SK-N-SH (cell line): ENCODE results near the gene WWOX.

Source experiments
- EZH2phosphoT487 ChIP-seq: fragments of 200-600 bp; sonication (generic); IDR thresholded peaks from 2 replicates; pipeline ENCODE4 v1.6.1; 2017; ENCODE audit warnings: low read depth, mixed run types, mild to moderate bottlenecking, antibody characterized with exemption, moderate library complexity, borderline replicate concordance
- FOSL2 ChIP-seq: IDR thresholded peaks from 2 replicates; pipeline ENCODE4 v1.4.0; 2012; ENCODE audit warnings: low read depth, mild to moderate bottlenecking, moderate library complexity, borderline replicate concordance
- FOXJ3 ChIP-seq: sonication (generic); formaldehyde crosslinking; IDR thresholded peaks from 2 replicates; pipeline ENCODE4 v1.5.1; 2020; ENCODE audit warnings: mild to moderate bottlenecking, missing genetic modification reagents
- POLR2AphosphoS5 ChIP-seq: IDR thresholded peaks from 2 replicates; pipeline ENCODE4 v1.6.1; 2012; ENCODE audit warnings: low read depth, low read length
- RCOR1 ChIP-seq: fragments of 150-350 bp; IDR thresholded peaks from 2 replicates; pipeline ENCODE4 v1.6.1; 2017; ENCODE audit warnings: antibody characterized with exemption, low read length
- SIN3A ChIP-seq: IDR thresholded peaks from 2 replicates; pipeline ENCODE4 v1.6.1; 2012; ENCODE audit warnings: low read depth, mild to moderate bottlenecking, low read length, moderate library complexity, borderline replicate concordance
- TF ChIP-seq, protein P1 (sequence below): fragments of 200-600 bp; sonication (generic); IDR thresholded peaks from 2 replicates; pipeline ENCODE4 v1.6.1; 2017; ENCODE audit warnings: antibody characterized with exemption, mild to moderate bottlenecking, moderate library complexity

GRCh38 chr16:79206889-79207288 is 1107.4 kb downstream of the WWOX start:
- TF ChIP-seq FOSL2 (no peak), SIN3A (no peak), FOXJ3 (CRISPR knock-in tag) (no peak), EZH2phosphoT487 (no peak), RCOR1 (no peak), POLR2AphosphoS5 (no peak)
- TF ChIP-seq, protein P1, sequence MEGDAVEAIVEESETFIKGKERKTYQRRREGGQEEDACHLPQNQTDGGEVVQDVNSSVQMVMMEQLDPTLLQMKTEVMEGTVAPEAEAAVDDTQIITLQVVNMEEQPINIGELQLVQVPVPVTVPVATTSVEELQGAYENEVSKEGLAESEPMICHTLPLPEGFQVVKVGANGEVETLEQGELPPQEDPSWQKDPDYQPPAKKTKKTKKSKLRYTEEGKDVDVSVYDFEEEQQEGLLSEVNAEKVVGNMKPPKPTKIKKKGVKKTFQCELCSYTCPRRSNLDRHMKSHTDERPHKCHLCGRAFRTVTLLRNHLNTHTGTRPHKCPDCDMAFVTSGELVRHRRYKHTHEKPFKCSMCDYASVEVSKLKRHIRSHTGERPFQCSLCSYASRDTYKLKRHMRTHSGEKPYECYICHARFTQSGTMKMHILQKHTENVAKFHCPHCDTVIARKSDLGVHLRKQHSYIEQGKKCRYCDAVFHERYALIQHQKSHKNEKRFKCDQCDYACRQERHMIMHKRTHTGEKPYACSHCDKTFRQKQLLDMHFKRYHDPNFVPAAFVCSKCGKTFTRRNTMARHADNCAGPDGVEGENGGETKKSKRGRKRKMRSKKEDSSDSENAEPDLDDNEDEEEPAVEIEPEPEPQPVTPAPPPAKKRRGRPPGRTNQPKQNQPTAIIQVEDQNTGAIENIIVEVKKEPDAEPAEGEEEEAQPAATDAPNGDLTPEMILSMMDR: no peak
